HUES6 (cell line): ENCODE results near the gene FA2H.

ENCODE experiments used
- H3K27ac ChIP-seq: 2 replicates; pipeline ENCODE4 v1.7.0; 2013; ENCODE audit warnings: low read depth, mild to moderate bottlenecking, low read length, inconsistent platforms
- H3K27me3 ChIP-seq: 2 replicates; pipeline ENCODE4 v1.6.1; 2013; ENCODE audit warnings: low read length; ENCODE audit not compliant: control insufficient read depth, insufficient read depth
- H3K36me3 ChIP-seq: 2 replicates; pipeline ENCODE4 v1.6.1; 2013; ENCODE audit warnings: low read length; ENCODE audit not compliant: control insufficient read depth, insufficient read depth
- H3K4me1 ChIP-seq: 2 replicates; pipeline ENCODE4 v1.6.1; 2013; ENCODE audit warnings: low read length; ENCODE audit not compliant: control insufficient read depth, insufficient read depth
- H3K4me3 ChIP-seq: 2 replicates; pipeline ENCODE4 v1.5.1; 2013; ENCODE audit warnings: low read depth, low read length
- H3K9ac ChIP-seq: one replicate; pipeline ENCODE4 v1.6.1; 2013; ENCODE audit warnings: mild to moderate bottlenecking, low read length
- H3K9me3 ChIP-seq: 2 replicates; pipeline ENCODE4 v1.6.1; 2013; ENCODE audit warnings: low read depth, low read length; ENCODE audit not compliant: control insufficient read depth, insufficient read depth

Gene FA2H

GRCh38 chr16:74753180-74753579 is 21.4 kb downstream of the FA2H start:
- H3K27ac ChIP-seq: no peak overlapping the region
- H3K9me3 ChIP-seq: no peaks in the 10 kb centered on the region
- H3K4me1 ChIP-seq: peaks cover 14% of the 10 kb centered on the region
- H3K27me3 ChIP-seq: no peaks in the 10 kb centered on the region
- H3K9ac ChIP-seq: no peak overlapping the region
- H3K4me3 ChIP-seq: no peak overlapping the region
- H3K36me3 ChIP-seq: no peaks in the 10 kb centered on the region

- no peak overlapping the region for H3K9ac ChIP-seq
- no peaks in the 10 kb centered on the region for H3K27me3 ChIP-seq
- H3K9me3 ChIP-seq: no peaks in the 10 kb centered on the region
- H3K4me3 ChIP-seq: no peak overlapping the region
- peaks cover 15% of the 10 kb centered on the region for H3K4me1 ChIP-seq
- no peak overlapping the region for H3K27ac ChIP-seq
- no peaks in the 10 kb centered on the region for H3K36me3 ChIP-seq
Observed at GRCh38 chr16:74752756-74753155, 21.9 kb downstream of the FA2H start.

GRCh38 chr16:74752258-74752657 is 22.4 kb downstream of the FA2H start:
- H3K27me3 ChIP-seq: no peaks in the 10 kb centered on the region
- H3K27ac ChIP-seq: no peak overlapping the region
- no peak overlapping the region for H3K4me3 ChIP-seq
- no peak overlapping the region for H3K9ac ChIP-seq
- H3K9me3 ChIP-seq: no peaks in the 10 kb centered on the region
- peaks cover 18% of the 10 kb centered on the region for H3K4me1 ChIP-seq
- no peaks in the 10 kb centered on the region for H3K36me3 ChIP-seq

- Histone ChIP-seq H3K9me3 (no peaks in the 10 kb centered on the region), H3K4me3 (no peak overlapping the region), H3K27ac (no peak overlapping the region), H3K27me3 (no peaks in the 10 kb centered on the region), H3K4me1 (peaks cover 18% of the 10 kb centered on the region), H3K9ac (no peak overlapping the region), H3K36me3 (no peaks in the 10 kb centered on the region)
Observed at GRCh38 chr16:74751658-74752057, 23.0 kb downstream of the FA2H start.

- no peak overlapping the region for H3K27ac ChIP-seq
Observed at GRCh38 chr16:74749291-74750055, 25.1 kb downstream of the FA2H start.

GRCh38 chr16:74748616-74749026 is 26.0 kb downstream of the FA2H start:
- Histone ChIP-seq H3K4me1 (peaks cover 22% of the 10 kb centered on the region), H3K27ac (no peak overlapping the region), H3K9ac (no peak overlapping the region), H3K36me3 (no peaks in the 10 kb centered on the region), H3K9me3 (no peaks in the 10 kb centered on the region), H3K4me3 (no peak overlapping the region), H3K27me3 (no peaks in the 10 kb centered on the region)

More at GRCh38 chr16:74749291-74750055, 25.1 kb downstream of the FA2H start:
- Histone ChIP-seq H3K9ac (no peak overlapping the region), H3K9me3 (no peaks in the 10 kb centered on the region), H3K4me3 (no peak overlapping the region; the same call in 1 of the 2 replicates), H3K27me3 (no peaks in the 10 kb centered on the region), H3K36me3 (no peaks in the 10 kb centered on the region), H3K4me1 (peaks cover 18% of the 10 kb centered on the region)

- no peak overlapping the region for H3K4me3 ChIP-seq
- H3K4me1 ChIP-seq: peaks cover 27% of the 10 kb centered on the region
- H3K9me3 ChIP-seq: no peaks in the 10 kb centered on the region
- H3K27ac ChIP-seq: no peak overlapping the region
- no peaks in the 10 kb centered on the region for H3K36me3 ChIP-seq
- H3K9ac ChIP-seq: no peak overlapping the region
- no peaks in the 10 kb centered on the region for H3K27me3 ChIP-seq
Observed at GRCh38 chr16:74747716-74748615, 26.7 kb downstream of the FA2H start.

GRCh38 chr16:74745926-74746325 is 28.7 kb downstream of the FA2H start:
- Histone ChIP-seq H3K9ac (no peak overlapping the region), H3K27ac (no peak overlapping the region), H3K36me3 (no peaks in the 10 kb centered on the region), H3K27me3 (no peaks in the 10 kb centered on the region), H3K4me3 (no peak overlapping the region), H3K4me1 (peaks cover 32% of the 10 kb centered on the region), H3K9me3 (no peaks in the 10 kb centered on the region)

- H3K9me3 ChIP-seq: no peaks in the 10 kb centered on the region
- H3K27ac ChIP-seq: no peak overlapping the region
- no peak overlapping the region for H3K9ac ChIP-seq
- no peaks in the 10 kb centered on the region for H3K36me3 ChIP-seq
- H3K4me3 ChIP-seq: no peak overlapping the region
- H3K27me3 ChIP-seq: no peaks in the 10 kb centered on the region
- peaks cover 32% of the 10 kb centered on the region for H3K4me1 ChIP-seq
Observed at GRCh38 chr16:74745109-74745615, 29.5 kb downstream of the FA2H start.

- H3K9me3 ChIP-seq: no peaks in the 10 kb centered on the region
- no peak overlapping the region for H3K9ac ChIP-seq
- H3K27ac ChIP-seq: no peak overlapping the region
- no peak overlapping the region for H3K4me3 ChIP-seq
- H3K36me3 ChIP-seq: no peaks in the 10 kb centered on the region
- no peaks in the 10 kb centered on the region for H3K27me3 ChIP-seq
- peaks cover 29% of the 10 kb centered on the region for H3K4me1 ChIP-seq
Observed at GRCh38 chr16:74744566-74744965, 30.1 kb downstream of the FA2H start.
